Measurements from ENCODE around the gene IL4R.

GRCh38 chr16:27324851-27325301 is 11.1 kb downstream of the IL4R start:
- TF ChIP-seq, protein P1, sequence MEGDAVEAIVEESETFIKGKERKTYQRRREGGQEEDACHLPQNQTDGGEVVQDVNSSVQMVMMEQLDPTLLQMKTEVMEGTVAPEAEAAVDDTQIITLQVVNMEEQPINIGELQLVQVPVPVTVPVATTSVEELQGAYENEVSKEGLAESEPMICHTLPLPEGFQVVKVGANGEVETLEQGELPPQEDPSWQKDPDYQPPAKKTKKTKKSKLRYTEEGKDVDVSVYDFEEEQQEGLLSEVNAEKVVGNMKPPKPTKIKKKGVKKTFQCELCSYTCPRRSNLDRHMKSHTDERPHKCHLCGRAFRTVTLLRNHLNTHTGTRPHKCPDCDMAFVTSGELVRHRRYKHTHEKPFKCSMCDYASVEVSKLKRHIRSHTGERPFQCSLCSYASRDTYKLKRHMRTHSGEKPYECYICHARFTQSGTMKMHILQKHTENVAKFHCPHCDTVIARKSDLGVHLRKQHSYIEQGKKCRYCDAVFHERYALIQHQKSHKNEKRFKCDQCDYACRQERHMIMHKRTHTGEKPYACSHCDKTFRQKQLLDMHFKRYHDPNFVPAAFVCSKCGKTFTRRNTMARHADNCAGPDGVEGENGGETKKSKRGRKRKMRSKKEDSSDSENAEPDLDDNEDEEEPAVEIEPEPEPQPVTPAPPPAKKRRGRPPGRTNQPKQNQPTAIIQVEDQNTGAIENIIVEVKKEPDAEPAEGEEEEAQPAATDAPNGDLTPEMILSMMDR (IDR thresholded peaks at IDR 0.05) = no peak
- no peak for TF ChIP-seq EP300 (IDR thresholded peaks at IDR 0.05)
